Activated gamma-delta T cell (primary cell): ENCODE results near the gene NMB.
"Not testable (repeated sequence)": the region's sequence is repeated elsewhere in the genome, so short reads cannot be mapped to it uniquely, and the experiment has no call there.

Source experiments
- DNase-seq: peaks from one replicate; lab custom pipeline; 2025; lab: John Stamatoyannopoulos, UW

The NMB gene

GRCh38 chr15:84654689-84655453 lies 3.1 kb downstream of the NMB start:
- peak; percentile 15 for DNase-seq

DNA sequence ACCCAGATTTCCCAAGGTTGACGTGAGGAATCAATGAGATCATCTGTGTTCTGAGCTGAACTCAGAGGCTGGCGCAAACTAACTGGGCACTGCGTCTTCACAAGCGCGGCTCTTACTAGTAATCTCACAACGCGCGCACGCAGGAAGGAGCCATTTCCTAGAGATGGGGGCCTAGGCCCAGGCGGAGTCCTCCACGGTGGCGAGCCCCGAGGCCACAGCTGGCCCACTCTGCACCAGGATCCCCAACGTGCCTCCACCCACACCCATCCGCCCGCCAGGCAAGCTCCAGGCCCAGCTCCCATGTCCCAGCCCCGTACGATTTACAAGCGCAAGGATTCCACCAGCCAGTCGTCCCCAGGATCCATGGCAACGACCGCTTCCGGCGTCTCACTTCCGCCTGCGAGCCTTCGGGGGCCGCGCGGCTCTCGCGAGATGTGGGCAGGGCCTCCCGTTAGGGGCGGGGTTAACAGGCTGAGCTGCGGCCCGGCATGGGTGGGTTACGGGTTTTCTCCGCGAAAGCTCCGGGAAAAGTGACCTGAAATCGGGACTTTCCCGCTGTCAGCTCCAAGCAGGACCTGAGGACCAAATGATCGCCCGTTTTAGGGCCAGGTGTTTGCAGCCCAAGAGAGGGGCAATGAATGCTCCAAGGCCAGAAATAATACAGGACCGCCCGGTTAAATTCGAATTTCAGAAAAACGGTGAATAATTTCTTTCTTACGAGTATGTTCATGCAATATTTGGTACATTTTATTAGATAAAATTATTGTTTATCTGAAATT lies 3.9 kb downstream of the NMB start, which contains the start of gene WDR73:
WDR73 (minus strand) TSS at position 374 of the 779 bp plus-strand sequence; CDS start at position 365, 9 bp downstream.
- DNase-seq, result peak; percentile 95

DNA sequence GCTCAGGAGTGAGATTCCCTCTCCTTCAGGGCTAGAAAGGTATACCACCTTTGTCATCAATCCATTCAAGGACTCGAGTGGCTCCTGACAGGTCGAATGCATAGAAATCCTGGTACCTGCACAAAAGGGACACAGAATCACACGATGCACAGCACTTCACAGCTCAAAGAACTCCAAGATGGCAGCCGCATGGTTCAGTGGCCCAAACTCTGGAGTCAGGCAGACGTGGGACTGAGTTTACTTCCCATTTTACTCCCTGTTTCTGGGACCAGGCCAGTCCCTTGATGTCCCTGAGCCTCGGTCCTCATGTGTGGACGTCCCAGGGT lies 4.5 kb downstream of the NMB start:
- no peak for DNase-seq

- no peak for DNase-seq
Observed at GRCh38 chr15:84649706-84650105, 8.3 kb downstream of the NMB start.

- no peak for DNase-seq
Observed at GRCh38 chr15:84648539-84648938, 9.5 kb downstream of the NMB start.

- no peak for DNase-seq
Observed at GRCh38 chr15:84647726-84648125, 10.3 kb downstream of the NMB start.

DNA sequence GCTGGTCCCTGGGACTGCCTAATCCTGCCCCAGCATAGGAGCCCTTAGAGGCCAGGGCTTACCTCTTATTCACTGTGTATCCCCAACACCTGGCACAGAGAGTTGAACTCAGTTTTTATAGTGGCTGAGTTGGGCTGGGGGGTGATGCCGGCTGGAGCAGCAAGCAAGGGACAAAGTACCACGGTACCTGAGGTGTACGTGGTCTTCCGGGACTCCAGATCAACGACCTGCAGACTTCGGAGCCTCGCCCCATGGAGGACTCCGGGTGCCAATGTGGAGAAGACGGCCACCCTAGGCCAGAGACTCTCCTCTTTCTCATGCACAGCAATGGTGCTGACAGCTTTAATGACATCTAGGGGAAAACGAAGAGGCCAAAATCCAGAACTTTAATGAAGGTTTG lies 12.0 kb downstream of the NMB start:
- DNase-seq, result no peak

- DNase-seq, result no peak
Observed at GRCh38 chr15:84645496-84645895, 12.5 kb downstream of the NMB start.

- DNase-seq, result no peak
Observed at GRCh38 chr15:84643838-84644237, 14.2 kb downstream of the NMB start.

GRCh38 chr15:84642640-84643039 lies 15.4 kb downstream of the NMB start:
- not testable (repeated sequence) for DNase-seq

GRCh38 chr15:84641871-84642270 lies 16.1 kb downstream of the NMB start:
- not testable (repeated sequence) for DNase-seq

GRCh38 chr15:84638103-84638502 lies 19.9 kb downstream of the NMB start:
- DNase-seq, result no peak

- DNase-seq, result no peak
Observed at GRCh38 chr15:84634228-84634837, 23.7 kb downstream of the NMB start.

DNA sequence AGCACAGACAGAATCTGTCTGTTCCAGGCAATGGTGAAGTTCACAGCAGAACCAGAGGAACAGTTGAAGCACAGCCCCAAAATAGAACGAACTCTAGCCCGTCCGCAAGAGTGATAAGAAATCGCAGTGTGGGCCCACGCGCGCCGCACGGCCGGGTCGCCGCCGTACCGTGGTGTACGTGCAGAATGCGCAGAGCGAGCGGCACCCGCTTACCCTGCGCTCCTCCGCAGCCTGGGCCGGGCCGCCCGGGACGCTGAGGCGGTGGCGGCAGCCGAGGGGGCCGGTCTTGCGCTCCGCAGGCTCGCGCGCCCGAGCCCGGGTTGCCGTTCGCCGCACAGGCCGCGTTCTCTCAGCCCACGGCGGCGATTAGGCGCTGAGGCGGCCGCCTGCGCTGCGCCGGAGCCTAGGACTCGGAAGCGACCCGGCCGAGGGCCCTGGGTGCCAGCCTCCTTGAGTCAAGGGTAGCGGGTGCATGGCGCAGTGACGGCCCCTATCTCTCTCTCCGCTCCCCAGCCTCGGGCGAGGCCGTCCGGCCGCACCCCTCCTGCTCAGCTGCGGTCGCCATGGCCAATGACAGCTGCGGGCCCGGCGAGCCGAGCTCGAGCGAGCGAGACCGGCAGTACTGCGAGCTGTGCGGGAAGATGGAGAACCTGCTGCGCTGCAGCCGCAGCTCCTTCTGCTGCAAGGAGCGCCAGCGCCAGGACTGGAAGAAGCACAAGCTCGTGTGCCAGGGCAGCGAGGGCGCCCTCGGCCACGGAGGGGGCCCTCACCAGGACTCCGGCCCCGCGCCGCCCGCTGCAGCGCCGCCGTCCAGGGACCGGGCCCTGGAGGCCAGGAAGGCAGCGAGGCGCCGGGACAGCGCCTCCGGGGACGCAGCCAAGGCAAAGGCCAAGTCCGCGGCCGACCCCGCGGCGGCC lies 24.4 kb downstream of the NMB start:
- peak; percentile 57 for DNase-seq

- no peak for DNase-seq
Observed at GRCh38 chr15:84631706-84632272, 26.2 kb downstream of the NMB start.

GRCh38 chr15:84629033-84629432 lies 29.0 kb downstream of the NMB start:
- DNase-seq, result no peak

- no peak for DNase-seq
Observed at GRCh38 chr15:84625123-84625522, 32.9 kb downstream of the NMB start.

- no peak for DNase-seq
Observed at GRCh38 chr15:84624359-84624758, 33.6 kb downstream of the NMB start.

DNA sequence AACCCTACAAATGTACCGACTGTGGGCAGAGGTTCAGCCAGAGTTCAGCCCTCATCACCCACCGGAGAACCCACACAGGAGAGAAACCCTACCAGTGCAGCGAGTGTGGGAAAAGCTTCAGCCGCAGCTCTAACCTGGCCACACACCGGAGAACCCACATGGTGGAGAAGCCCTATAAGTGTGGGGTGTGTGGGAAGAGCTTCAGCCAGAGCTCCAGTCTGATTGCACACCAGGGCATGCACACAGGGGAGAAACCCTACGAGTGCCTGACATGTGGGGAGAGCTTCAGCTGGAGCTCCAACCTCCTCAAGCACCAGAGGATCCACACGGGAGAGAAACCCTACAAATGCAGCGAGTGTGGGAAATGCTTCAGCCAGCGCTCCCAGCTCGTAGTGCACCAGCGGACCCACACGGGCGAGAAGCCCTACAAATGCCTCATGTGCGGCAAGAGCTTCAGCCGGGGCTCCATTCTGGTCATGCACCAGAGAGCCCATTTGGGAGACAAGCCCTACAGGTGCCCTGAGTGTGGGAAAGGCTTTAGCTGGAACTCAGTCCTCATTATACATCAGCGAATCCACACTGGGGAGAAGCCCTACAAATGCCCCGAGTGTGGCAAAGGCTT lies 36.5 kb downstream of the NMB start:
- no peak for DNase-seq

GRCh38 chr15:84620626-84621025 lies 37.4 kb downstream of the NMB start:
- DNase-seq, result no peak

DNA sequence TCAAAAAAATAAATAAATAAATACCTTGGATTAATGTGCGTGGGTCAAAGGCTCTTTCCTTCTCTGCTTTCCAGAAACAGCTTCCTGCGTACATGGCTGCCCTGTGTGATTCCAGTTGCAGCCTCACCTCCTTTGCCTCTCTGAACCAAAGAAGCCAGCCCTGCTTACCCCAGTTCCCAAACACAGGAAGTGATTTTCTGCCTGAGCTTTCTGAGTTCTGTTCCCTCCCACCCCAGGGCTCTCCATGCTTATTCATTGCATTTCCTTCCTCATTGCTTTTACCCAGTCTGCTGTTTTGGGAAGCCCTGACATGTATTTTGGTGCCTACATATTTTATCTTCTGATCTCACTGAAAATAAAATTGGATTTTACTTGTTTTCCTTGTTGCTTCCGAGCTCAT lies 41.8 kb downstream of the NMB start:
- no peak for DNase-seq
